22Rv1 (cell line): ENCODE data around the gene MGME1.

Experiments used
- CTCF ChIP-seq: fragments of 450-650 bp; IDR thresholded peaks from 2 replicates; pipeline ENCODE4 v1.5.1; 2017; ENCODE audit warnings: mild to moderate bottlenecking
- ZFX ChIP-seq: fragments of 450-650 bp; IDR thresholded peaks from 2 replicates; pipeline ENCODE4 v1.6.1; 2017; ENCODE audit warnings: antibody characterized with exemption, borderline replicate concordance

- TF ChIP-seq CTCF = no peak
- no peak for TF ChIP-seq ZFX
These were observed 2.6 kb downstream of the MGME1 start for GRCh38 chr20:17971300-17972013.
